ENCODE results near the gene MRPL2.
"Not testable (repeated sequence)": the region's sequence is repeated elsewhere in the genome, so short reads cannot be mapped to it uniquely, and the experiment has no call there.

Gene MRPL2

DNA sequence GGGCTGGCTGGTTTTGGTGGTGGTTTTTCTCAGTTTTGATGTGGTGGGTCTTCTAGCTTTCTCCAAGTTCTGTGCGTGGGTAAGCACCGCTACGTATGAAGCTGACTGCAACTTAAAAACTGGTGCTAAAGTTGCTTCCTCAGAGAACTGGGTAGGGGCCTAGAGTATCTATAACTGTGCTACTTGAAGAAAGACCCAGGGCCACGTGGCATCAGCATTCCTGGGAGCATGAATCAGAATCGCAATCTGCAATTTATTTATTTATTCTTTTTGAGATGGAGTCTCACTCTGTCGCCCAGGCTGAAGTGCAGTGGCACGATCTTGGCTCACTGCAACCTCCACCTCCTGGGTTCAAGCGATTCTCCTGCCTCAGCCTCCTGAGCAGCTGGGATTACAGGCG is 22.7 kb upstream of the MRPL2 start:
- not testable (repeated sequence) for DNase-seq

DNA sequence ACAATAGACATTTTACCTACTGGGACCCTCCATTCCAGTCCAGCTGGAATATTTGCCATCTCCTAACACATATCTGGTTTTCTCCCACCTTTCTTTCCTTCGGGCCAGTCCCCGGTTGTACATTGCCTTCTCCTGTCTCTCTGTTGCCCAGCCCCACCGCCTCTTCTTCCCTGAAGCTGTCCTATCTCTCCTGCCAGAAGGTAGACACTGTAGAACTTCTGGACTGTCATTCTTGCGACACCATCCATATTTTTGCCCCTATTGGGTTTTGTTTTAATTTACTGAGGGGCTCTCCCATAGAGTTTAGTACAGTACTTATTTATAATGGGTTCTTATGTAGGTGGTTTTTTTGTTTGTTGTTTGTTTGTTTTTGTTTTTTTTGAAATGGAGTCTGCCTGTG is 21.8 kb upstream of the MRPL2 start:
- no peak for DNase-seq

DNA sequence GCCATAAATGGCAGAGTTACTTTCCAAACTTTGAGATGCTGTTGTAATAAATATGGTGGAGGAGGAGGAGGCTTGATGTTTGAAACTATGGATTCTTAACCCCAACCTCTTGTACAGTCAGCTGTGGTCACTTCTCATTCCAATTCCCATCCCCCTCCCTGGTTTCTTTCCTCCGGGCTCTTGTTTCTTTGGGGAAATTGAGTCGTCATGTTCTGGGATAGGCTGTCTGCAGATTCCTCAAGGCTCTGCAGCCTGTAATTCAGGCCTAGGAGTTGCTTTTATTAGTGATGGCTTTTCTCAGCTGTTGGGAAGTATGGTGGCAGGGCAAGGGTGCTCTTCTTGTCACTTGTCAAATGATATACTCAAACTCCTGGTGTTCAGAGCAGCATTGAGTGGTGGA is 19.5 kb upstream of the MRPL2 start:
- DNase-seq = no peak

DNA sequence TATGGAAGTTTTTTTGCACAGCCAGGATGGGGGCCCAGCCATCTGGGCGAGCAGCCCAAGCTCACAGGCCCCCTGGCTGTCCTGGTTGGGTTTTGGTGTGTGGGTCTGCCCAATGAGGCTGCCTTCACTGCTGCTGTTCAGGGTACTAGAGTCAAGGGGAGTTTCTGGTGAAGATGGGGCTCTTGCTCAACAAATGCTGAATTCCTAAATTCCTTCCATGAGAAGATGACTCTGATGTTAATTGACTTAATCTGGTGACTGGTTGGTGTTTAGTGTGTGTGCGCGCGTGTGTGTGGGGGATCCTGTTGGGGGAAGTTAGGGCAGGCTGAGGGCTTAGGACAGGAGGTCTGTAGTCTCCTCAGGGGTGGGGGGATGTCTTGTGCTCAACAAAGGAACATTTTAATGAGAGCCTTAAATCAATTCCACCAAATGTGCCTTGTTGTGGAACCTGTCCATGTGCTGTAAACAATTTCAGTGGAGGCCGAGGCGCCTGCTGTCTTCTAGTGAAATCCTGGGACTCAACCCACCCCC is 18.8 kb upstream of the MRPL2 start:
- DNase-seq = no peak

DNA sequence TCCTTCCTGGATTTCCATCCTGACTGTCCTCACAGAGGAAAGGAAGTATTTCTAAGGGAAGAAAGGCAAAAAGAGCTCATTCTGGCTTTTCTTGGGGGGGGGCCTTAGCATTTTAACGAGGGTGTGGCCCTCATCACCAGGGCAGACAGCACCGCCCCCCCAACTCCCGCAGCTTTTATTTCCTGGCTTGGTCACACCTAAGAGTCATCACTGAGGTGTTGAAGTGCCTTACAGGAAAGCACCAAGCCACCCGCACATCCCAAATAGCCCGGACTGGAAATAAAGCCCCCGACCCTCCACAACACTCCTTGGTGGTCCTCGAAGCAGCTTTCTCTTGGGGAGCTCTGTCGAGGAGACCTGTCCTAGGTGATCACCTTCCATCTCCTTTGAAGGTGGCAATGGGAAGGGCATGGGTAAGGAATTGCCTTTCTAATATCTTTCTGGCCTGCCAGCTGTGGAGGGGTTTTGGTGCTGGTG is 18.1 kb upstream of the MRPL2 start:
- DNase-seq = no peak

DNA sequence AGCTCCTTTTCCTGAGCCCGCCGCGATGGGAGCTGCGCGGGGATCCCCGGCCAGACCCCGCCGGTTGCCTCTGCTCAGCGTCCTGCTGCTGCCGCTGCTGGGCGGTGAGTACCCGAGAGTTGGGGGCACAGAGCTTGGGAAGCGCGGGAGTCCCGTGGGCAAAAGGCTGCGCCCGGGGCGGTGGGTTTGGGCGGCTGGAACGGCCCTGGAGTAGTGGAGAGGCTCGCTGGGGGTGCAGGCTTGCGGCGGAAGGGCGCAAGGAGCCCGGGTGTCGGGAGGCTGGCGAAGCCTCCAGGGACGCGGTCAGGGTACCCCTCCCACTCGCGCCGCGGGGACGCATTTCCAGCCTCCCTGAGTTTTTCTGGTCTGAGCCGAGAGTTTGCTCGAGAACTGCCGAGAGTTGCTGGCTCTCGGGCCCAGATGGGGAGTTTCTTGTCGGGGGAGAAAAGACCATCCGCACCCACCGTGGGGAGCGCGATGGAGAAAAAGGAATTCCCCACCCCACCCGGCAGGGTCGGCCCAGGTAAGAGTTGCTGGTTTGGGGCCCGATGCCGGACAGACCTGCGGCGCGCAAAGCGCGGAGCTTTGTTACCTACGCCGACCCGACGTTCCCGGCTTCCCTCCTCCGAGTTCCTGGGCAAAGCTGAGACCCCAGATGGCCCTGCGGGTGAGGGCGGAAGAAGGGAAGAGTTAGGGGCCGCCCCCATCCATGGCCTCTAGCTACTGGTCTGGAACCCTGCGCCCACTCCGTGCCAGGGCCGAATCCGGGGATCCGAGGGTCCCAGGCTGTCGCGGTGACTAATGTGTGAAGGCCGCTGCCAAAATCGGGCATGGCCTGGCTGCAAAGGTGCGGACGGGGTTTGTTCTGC is 17.5 kb upstream of the MRPL2 start:
- DNase-seq = peak; percentile 57

DNA sequence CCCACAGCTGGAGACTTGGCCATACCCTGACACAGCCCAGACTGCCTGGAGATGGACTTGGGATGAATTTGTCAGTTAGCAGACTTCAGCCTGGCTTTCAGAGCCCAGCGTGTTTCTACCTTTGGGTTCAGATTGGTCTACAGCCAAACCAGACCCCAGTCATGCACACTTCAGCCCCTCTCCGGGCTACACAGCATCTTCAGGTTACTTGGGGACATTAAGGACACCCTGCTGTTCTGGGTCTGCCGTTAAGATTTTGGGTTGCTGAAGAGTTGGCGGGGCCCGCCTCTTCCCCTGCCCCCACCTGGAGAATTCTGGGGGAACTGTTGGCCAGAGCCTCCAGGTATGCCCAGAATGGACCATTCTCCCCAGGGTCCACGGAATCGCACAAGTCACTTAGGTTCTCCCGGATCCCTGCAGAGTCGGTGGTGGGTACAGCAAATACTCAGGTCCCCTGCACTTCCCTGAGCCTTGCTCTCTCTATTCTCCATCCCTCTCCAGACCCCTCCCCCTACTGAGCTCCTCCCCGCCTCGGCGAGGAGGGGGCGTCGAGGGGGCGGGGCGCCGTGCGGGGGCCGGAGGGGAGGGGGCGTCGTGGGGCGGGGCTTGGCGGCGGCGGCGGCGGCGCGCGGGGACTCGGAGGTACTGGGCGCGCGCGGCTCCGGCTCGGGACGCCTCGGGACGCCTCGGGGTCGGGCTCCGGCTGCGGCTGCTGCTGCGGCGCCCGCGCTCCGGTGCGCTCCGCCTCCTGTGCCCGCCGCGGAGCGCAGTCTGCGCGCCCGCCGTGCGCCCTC is 16.6 kb upstream of the MRPL2 start, which contains the start of gene PTK7:
TSS of gene PTK7 (plus strand) at position 645 of the 794 bp plus-strand sequence. CDS start 175 bp downstream, outside the sequence.
- DNase-seq = peak; percentile 92

DNA sequence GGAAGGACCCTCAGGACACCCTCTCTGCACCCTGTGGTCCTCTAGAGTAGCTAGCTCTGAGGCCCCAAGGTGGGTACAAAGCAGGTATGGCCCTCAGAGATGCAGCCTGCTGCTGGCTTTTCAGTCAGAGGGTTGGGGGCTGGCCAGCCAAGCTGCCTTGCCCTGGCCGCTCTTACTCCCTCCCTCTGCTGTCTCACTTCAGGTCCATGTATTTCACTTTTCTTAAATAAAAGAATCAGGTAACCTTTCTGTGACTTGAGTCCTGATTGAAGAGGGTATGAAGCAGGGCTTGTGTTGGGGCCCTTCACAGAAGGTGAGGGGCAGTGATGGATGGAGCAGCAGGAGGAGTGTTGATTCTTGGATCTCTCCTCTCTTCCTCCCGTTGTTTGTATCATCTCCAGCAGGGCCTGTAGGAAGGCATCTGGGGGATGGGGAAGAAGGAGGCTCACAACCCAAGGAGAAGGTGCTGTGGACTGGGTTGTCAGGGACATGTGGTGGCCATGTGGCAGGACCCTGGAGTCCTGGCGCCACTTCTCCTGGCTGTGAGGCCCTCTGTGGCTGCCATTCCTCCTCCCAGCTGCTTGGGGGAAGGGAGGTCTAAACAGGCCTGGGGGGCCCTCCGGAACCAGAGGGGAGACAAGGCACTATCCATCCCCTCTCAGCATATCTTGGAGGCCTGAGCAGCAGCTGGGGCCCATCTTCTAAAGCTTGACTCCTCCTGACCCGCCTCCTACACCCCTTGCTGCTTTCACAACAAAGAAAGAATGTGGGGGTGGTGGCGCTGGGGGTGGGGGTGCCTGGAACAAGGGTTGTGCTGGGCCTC is 15.8 kb upstream of the MRPL2 start:
- DNase-seq = peak; percentile 50

DNA sequence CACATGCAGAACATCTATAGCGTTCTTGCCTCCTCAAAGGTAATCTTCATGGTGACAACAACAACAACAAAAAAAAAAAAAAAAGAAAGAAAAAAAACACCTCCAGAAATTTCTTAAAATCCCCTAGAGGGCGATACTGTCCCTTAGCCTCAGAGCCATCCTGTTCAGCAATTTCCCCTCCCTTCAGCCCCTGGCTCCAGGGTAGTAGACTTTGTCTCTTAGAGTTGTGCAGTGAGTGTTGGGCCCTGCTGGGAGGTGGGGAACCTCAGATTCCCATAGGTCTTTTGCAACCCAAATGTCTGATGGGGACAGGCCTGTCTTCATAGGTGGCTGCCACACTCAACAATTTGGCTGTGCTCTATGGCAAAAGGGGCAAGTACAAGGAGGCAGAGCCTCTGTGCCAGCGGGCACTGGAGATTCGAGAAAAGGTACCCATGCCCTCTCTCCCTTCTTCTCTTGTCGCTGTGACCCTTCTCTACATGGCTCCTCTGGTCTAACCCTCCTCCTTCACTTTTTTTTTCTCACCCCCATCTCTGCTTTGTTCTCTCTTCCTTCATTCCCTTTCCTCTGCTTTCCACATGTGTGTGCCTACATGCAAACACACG is 10.9 kb upstream of the MRPL2 start:
- DNase-seq = no peak

DNA sequence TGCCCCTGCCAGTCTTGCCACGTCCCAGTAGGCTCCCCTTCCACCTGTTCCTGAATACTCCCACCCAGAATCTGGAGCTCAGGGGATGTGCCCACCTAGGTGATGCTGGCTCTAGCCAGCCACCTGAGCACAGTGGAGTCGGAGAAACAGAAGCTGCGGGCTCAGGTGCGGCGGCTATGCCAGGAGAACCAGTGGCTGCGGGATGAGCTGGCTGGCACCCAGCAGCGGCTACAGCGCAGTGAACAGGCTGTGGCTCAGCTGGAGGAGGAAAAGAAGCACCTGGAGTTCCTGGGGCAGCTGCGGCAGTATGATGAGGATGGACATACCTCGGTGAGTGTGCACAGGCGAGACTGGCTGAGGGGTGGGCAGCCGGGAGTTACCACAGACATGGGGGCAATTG is 3.6 kb upstream of the MRPL2 start:
- DNase-seq = no peak

DNA sequence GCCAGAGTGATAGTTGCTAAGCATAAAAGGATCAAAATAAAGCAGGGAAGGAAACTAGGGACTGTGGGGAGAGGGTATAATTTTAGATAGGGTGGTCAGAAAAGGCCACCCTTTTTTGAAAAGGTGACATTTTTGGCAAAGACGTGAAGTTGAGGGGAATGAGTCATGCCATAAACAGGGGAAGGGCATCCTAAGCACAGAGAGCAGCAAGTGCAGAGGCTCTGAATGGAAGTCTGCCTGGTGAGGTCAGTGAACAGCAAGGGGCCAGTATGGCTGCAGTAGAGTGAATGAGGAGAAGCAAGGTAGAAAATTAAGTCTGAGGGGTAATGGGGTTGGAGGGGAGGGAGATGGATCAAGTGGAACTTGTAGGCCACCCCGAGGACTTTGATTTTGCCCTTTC is 2.6 kb upstream of the MRPL2 start:
- no peak for DNase-seq

DNA sequence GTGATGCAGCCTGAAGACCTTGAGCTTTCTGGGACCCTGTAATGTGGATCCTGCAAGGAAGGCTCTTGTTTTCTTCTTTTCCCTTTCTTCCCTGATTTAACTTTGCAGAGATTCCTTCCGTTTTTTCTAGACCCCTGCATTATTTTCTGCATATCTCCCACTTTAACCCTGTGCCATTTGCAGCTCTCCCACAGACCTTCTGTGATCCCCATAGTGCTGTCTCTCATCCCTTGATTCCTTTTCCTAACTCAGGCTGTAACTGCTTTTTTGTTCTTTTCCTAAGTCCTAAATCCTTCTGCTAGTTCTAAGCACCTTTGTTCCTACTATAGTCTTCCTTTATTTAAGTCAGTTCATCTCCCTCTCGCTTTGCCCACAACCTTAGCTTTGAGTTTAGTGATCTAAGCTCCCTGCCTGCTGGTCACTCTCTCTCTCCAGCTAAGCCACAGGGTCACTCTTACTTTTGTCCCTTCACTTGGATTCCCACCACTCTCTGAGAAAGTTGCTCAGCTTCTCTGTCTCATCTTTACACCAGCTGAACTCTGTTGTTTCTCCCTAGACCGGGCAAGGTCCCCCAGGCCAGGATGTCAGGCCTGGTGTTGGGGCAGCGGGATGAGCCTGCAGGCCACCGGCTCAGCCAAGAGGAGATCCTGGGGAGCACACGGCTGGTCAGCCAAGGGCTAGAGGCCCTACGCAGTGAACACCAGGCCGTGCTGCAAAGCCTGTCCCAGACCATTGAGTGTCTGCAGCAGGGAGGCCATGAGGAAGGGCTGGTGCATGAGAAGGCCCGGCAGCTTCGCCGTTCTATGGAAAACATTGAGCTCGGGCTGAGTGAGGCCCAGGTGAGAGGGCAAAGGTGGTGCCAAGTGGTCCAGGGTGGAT is 1.8 kb upstream of the MRPL2 start:
- no peak for DNase-seq

DNA sequence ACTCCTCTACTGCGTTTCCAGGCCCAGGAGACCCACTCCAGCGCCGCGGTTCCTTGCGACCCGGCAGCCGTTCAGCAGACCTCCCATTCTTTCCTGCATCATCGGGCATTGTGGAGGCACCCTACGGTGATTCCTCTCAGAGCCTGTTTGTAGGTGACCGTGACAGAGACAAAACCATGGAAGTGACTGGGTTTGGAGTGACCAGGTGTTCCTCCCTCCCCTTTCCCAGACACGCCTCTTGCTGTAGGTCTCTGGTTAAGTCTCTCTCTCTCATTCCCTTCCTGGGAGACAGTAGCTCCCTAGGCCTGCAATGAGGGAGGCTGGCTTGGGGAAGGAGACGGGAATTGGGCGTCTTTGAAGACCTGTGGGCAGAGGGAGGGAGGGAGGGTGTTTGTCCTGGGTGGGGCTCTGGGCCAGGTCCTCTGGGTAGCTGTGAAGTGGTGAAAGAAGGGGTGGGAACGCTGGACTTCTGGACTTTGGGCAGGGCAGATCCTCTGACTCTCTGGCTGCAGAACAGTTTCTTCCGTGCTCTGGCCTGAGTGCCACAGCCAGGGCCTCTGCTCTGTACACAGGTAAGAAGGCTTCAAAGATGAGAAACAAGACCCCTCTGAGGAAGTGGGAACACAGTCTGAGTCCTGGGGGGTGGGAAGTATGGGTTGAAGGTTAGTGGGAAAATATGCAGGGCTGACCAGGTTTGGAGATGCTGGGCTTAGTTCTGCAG is 960 bp upstream of the MRPL2 start:
- no peak for DNase-seq

DNA sequence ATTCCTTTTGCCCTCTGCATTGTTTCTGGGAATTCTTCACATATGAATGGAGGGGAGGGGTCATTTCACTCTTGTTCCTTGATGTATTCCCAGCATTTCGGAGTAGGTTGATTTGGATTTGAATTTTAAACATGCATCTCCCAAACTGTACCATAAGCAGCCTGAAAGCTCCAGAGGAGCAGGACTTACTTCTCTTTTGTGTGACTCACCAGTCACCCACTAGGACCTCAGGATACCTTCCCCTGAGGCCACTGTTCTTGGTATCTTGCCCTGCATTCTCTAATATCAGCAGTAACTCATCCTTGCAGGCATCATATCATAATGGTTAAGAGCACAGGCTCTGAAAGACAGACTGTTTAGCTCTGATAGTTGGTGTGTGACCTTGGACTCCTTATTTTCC is 703 bp downstream of the MRPL2 start:
- DNase-seq = no peak

DNA sequence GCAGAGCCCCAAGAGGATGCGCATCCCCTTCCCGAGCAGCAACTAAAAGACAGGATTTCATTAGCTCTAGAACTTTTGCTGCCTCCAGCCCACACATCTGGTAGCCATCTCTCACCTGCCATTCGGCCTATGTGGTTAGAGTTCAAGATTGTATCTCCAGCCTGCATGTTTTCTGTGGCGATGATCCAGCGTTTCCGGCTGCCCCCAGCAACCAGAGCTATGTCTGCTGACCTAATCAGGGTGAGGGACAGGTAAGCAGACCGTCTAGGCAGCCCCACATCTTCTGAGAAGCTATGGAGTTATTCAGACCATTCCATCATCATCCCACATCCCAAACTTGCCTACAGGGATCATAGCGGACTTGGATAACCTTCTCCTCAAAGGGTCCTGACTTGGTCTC is 3.3 kb downstream of the MRPL2 start:
- DNase-seq = no peak

DNA sequence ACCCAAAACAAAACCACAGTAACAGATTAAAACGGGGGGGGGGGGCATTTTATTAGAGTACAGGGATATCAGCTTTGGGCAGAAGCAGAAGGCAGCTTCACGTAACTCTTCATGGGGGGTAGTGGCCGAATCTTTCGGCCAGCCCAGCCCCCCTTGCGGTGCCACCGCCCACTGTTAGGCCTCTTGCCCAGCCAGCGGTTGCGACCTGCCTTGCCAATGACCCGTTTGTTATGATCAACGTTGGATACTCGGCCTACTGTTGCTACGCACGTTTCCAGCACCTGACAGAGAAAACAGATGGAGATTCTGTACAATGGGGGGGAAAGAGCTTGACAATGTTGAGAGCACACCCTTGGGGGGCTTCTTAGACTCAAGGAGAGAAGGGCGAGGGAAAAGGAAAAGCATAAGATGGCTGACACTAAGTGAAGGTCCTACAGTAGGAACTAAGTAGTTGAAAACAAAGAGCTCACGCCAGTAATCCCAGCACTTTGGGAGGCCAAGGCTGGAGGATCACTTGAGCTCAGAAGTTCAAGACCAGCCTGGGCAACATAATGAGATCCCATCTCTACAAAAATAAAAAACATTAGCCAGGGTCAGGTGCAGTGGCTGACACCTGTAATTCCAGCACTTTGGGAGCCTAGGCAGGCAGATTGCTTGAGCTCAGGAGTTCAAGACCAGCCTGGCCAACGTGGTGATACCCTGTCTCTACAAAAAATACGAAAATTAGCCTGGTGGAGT is 4.9 kb downstream of the MRPL2 start:
- peak; percentile 48 for DNase-seq

DNA sequence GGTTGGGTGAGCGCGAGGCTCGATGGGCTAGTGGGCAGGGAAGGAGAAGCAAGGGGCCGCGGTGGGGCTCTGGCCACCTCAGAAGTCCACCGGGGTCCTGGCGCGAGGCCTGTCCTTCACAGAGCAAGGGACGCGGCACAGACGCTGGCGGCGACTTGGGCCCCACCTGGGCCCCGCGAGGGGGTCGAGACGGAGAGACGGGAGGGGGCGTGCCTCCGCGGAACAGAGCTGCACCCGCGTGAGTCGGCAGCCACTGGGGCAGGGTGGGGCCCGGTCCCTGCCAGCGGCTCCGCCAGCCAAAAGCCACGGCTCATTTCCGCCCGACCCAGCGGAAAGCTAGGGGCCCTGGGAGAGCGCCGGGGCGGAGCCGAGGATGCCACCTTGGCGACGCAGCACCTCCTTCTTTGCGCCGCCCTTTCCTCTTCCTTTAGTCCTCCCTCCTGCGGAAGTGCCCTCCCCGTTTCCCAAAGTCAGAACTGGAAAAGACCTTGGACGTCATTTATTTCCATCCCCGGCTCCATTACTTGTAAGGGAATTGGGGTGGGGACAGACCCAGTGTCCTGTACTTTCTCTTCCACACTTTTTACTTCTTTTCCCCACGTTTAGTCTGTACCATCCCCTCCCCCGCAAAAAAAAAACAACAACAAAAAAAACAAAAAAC is 5.6 kb downstream of the MRPL2 start, which contains the start of gene CUL7:
TSS of gene CUL7 (minus strand) at position 307 of the 661 bp plus-strand sequence. CDS start 1,063 bp downstream, outside the sequence.
- DNase-seq = peak; percentile 97

DNA sequence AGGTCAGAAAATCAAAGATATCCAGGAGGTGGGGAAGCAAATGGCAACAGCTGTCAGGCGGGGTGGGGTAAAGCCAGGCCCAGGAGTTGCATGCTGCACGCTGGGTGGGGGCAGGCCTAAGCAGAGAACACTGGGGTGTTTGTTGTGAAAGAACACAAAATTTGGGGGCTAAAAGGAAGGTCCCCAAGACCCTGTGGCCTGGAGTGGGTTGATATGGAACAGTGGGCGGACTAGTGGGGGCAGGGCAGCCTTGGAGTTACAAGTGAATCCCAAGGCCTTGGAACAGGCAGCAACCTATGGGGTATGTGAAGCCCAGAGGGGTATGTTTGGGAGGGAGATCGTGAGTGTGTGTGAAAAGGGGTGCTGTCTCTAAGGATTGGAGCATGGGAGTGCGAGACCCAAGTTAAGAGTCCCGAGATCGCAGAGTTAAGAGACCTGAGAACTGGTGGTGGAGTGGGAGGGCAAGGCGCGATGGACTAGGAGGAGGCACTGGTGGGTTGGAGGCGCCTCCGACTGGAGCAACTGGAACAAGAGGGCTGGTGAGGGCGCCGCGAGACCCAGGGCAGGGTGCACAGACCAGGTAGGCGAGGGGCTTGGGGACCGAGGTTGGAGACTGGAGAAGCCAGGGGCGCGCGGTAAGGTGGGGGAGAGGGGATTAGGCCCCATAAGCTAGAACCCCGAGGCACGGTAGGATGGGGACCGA is 6.2 kb downstream of the MRPL2 start:
- peak; percentile 56 for DNase-seq

Data from femur (tissue), 1 donor.